Kidney (tissue), 14 donors: ENCODE results near the gene STX1B. TPM values are rescaled to one million over a fixed set of nuclear protein-coding genes. Genes with fewer than 3 reads are reported as not detected.

ENCODE experiments used
- DNase-seq, 5 donors: peaks; one replicate each; pipeline ENCODE4 v3.0.0-alpha.2; 2013 to 2020
- FAIRE-seq: peaks from 2 replicates; lab custom pipeline; 2012; peaks lifted over from hg19 to GRCh38; lab: Jason Lieb, UNC
- H3K27ac ChIP-seq, 2 donors: one replicate each; pipeline ENCODE4 v1.7.0; 2013; ENCODE audit warnings: low read depth in 2 of 2, low read length in 2 of 2, inconsistent platforms in 1 of 2
- H3K27me3 ChIP-seq: one replicate; pipeline ENCODE4 v1.7.1; 2013; ENCODE audit warnings: low read length, inconsistent platforms; ENCODE audit not compliant: control insufficient read depth, insufficient read depth
- H3K36me3 ChIP-seq, 3 donors: one replicate each; pipeline versions ENCODE4 v1.7.0 to v1.7.1; 2013; ENCODE audit warnings: low read length in 3 of 3, control low read depth in 1 of 3, inconsistent platforms in 1 of 3; ENCODE audit not compliant: insufficient read depth in 3 of 3, control insufficient read depth in 2 of 3
- H3K4me1 ChIP-seq, 3 donors: one replicate each; pipeline versions ENCODE4 v1.7.0 to v1.7.1; 2013; ENCODE audit warnings: low read length in 3 of 3, inconsistent platforms in 1 of 3, low read depth in 1 of 3; ENCODE audit not compliant: control insufficient read depth in 2 of 3, insufficient read depth in 2 of 3
- H3K4me3 ChIP-seq, 3 donors: one replicate each; pipeline versions ENCODE4 v1.7.0 to v1.8.1; 2013; ENCODE audit warnings: low read length in 3 of 3, control low read depth in 1 of 3, inconsistent platforms in 1 of 3
- H3K9ac ChIP-seq, 3 donors: one replicate each; pipeline versions ENCODE4 v1.7.0 to v1.7.1; 2013; ENCODE audit warnings: low read length in 3 of 3, control low read depth in 1 of 3, inconsistent platforms in 1 of 3
- H3K9me3 ChIP-seq, 3 donors: one replicate each; pipeline versions ENCODE4 v1.7.0 to v1.7.1; 2013; ENCODE audit warnings: low read length in 3 of 3, control low read depth in 1 of 3, inconsistent platforms in 1 of 3; ENCODE audit not compliant: control insufficient read depth in 2 of 3, insufficient read depth in 1 of 3
- CTCF ChIP-seq: IDR thresholded peaks from 3 replicates; pipeline ENCODE4 v1.5.1; 2012; ENCODE audit warnings: mild to moderate bottlenecking, moderate library complexity, borderline replicate concordance; ENCODE audit not compliant: insufficient read depth; ENCODE audit errors: extremely low read depth
- intact Hi-C: fragments of 100-400 bp; cut with DNase I; formaldehyde crosslinking; loops from one replicate; pipeline ENCODE4 v1.11.1; 2022
- polyA plus RNA-seq: library from polyadenylated mRNA; stranded (reverse); fragments of 350-450 nt; fragmentation: Illumina TruSeq; extraction: RNeasy Lipid Tissue Mini Kit (QIAGEN cat#74804); gene quantifications from one replicate; pipeline ENCODE4 v1.2.3, GENCODE V29; 2014; ENCODE audit warnings: low read depth, low replicate concordance; ENCODE audit not compliant: insufficient read depth
- total RNA-seq: library from RNA; stranded (reverse); fragmentation: NEBNext Ultra II Directional; extraction: Animal tissue kit (Norgen Biotek cat#: 25700); gene quantifications from one replicate; pipeline ENCODE4 v1.2.1, GENCODE V29; 2021
- donor health status: control.
- donor health status: control.
- donor health status: control.
- donor health status: control.
- donor health status: control.
- donor health status: DM: yes; HTN: yes; CAD: no.
- donor health status: Normal renal cell carcinoma (clear cell type).

STX1B gene
- total and polyA plus RNA-seq, 2 donors from 2014 or later = 0.22 to 1.7 TPM

- no peak for FAIRE-seq
Measured at GRCh38 chr16:30969246-30969842, 41.1 kb downstream of the STX1B start.

GRCh38 chr16:30967795-30968194 lies 42.6 kb downstream of the STX1B start:
- Histone ChIP-seq H3K4me1 (no peaks in the 10 kb centered on the region), H3K4me3 (no peak overlapping the region), H3K27ac (no peak overlapping the region), H3K9me3 (no peaks in the 10 kb centered on the region), H3K27me3 (no peaks in the 10 kb centered on the region), H3K9ac (no peak overlapping the region), H3K36me3 (peaks cover 12 to 52% (median 27%) of the 10 kb centered on the region in 3 donors)
- intact Hi-C loops = no loop called here
- no peak for FAIRE-seq
- DNase-seq = no peak
- no peak for TF ChIP-seq CTCF

More at GRCh38 chr16:30969246-30969842, 41.1 kb downstream of the STX1B start:
- Histone ChIP-seq H3K9me3 (no peaks in the 10 kb centered on the region), H3K9ac (no peak overlapping the region), H3K27ac (no peak overlapping the region), H3K4me1 (no peaks in the 10 kb centered on the region), H3K4me3 (no peak overlapping the region), H3K27me3 (no peaks in the 10 kb centered on the region), H3K36me3 (peaks cover 12 to 54% (median 33%) of the 10 kb centered on the region in 3 donors)
- no peak for DNase-seq
- TF ChIP-seq CTCF = no peak
- intact Hi-C loops = no loop called here

- no peaks in the 10 kb centered on the region for H3K9me3 ChIP-seq
- FAIRE-seq (no peak), DNase-seq (no peak)
- no peak overlapping the region for H3K4me3 ChIP-seq
- peaks cover 12 to 55% (median 25%) of the 10 kb centered on the region in 3 donors for H3K36me3 ChIP-seq
- no peak overlapping the region for H3K9ac ChIP-seq
- TF ChIP-seq CTCF = no peak
- no peak overlapping the region for H3K27ac ChIP-seq
- no peaks in the 10 kb centered on the region for H3K4me1 ChIP-seq
- no peaks in the 10 kb centered on the region for H3K27me3 ChIP-seq
- intact Hi-C loops = no loop called here
Measured at GRCh38 chr16:30966033-30966619, 44.3 kb downstream of the STX1B start.
